Measurements from ENCODE around the gene SPPL3.

- TF ChIP-seq TAF1 (conservative IDR thresholded peaks at IDR 0.05) (no peak), NR2F2 (IDR thresholded peaks at IDR 0.05) (no peak), ZBTB33 (IDR thresholded peaks at IDR 0.05) (no peak), HNF4G (IDR thresholded peaks at IDR 0.05) (peak; percentile 80), GABPA (IDR thresholded peaks at IDR 0.05 in 1 of 2, conservative IDR thresholded peaks at IDR 0.05 in 1 of 2) (no peak), EGR1 (IDR thresholded peaks at IDR 0.05; ENCODE audit: low read depth in 2 of 2) (no peak), SP1 (IDR thresholded peaks at IDR 0.05) (peak; percentile 73), RXRA (IDR thresholded peaks at IDR 0.05) (peak; percentile 51 to 70), FOXA1 (IDR thresholded peaks at IDR 0.05) (no peak), ATF3 (IDR thresholded peaks at IDR 0.05) (no peak)
- TF ChIP-seq, protein P1, sequence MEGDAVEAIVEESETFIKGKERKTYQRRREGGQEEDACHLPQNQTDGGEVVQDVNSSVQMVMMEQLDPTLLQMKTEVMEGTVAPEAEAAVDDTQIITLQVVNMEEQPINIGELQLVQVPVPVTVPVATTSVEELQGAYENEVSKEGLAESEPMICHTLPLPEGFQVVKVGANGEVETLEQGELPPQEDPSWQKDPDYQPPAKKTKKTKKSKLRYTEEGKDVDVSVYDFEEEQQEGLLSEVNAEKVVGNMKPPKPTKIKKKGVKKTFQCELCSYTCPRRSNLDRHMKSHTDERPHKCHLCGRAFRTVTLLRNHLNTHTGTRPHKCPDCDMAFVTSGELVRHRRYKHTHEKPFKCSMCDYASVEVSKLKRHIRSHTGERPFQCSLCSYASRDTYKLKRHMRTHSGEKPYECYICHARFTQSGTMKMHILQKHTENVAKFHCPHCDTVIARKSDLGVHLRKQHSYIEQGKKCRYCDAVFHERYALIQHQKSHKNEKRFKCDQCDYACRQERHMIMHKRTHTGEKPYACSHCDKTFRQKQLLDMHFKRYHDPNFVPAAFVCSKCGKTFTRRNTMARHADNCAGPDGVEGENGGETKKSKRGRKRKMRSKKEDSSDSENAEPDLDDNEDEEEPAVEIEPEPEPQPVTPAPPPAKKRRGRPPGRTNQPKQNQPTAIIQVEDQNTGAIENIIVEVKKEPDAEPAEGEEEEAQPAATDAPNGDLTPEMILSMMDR (IDR thresholded peaks at IDR 0.05; ENCODE audit: low read depth, low read length, missing input control): no peak
- TF ChIP-seq, protein P2, sequence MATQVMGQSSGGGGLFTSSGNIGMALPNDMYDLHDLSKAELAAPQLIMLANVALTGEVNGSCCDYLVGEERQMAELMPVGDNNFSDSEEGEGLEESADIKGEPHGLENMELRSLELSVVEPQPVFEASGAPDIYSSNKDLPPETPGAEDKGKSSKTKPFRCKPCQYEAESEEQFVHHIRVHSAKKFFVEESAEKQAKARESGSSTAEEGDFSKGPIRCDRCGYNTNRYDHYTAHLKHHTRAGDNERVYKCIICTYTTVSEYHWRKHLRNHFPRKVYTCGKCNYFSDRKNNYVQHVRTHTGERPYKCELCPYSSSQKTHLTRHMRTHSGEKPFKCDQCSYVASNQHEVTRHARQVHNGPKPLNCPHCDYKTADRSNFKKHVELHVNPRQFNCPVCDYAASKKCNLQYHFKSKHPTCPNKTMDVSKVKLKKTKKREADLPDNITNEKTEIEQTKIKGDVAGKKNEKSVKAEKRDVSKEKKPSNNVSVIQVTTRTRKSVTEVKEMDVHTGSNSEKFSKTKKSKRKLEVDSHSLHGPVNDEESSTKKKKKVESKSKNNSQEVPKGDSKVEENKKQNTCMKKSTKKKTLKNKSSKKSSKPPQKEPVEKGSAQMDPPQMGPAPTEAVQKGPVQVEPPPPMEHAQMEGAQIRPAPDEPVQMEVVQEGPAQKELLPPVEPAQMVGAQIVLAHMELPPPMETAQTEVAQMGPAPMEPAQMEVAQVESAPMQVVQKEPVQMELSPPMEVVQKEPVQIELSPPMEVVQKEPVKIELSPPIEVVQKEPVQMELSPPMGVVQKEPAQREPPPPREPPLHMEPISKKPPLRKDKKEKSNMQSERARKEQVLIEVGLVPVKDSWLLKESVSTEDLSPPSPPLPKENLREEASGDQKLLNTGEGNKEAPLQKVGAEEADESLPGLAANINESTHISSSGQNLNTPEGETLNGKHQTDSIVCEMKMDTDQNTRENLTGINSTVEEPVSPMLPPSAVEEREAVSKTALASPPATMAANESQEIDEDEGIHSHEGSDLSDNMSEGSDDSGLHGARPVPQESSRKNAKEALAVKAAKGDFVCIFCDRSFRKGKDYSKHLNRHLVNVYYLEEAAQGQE (IDR thresholded peaks at IDR 0.05): no peak
- TF ChIP-seq, protein P3, sequence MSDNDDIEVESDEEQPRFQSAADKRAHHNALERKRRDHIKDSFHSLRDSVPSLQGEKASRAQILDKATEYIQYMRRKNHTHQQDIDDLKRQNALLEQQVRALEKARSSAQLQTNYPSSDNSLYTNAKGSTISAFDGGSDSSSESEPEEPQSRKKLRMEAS (IDR thresholded peaks at IDR 0.05): no peak
Measured at GRCh38 chr12:120741476-120742421, 162.4 kb downstream of the SPPL3 start.

All from liver (tissue), 3 donors.